T-helper 2 cell (primary cell): ENCODE data around the gene CYP3A7.
"Not testable (repeated sequence)": the region's sequence is repeated elsewhere in the genome, so short reads cannot be mapped to it uniquely, and the experiment has no call there.

Source experiments
- DNase-seq, 5 experiments: peaks; one replicate each; pipeline versions ENCODE4 v3.0.0 to v3.0.0-alpha.2; 2012 to 2022
- total RNA-seq, 2 donors: gene quantifications; one replicate each; lab custom pipeline; 2026; lab: John Stamatoyannopoulos, UW

Gene CYP3A7
- 0 reads per million in 2 donors for total RNA-seq

GRCh38 chr7:99734987-99735386 is at the start of gene CYP3A7:
Gene CYP3A7, minus strand, starts transcription at chr7:99735196. Its CDS starts 103 bp downstream, at chr7:99735093.
- DNase-seq: no peak

GRCh38 chr7:99784007-99784406 is 49.0 kb upstream of the CYP3A7 start, which contains the start of gene CYP3A4:
Gene CYP3A4, minus strand, starts transcription at chr7:99784184. Its CDS starts 103 bp downstream, at chr7:99784081.
- no peak for DNase-seq

- DNase-seq: no peak
These were observed 47.3 kb upstream of the CYP3A7 start for GRCh38 chr7:99782012-99782953.

GRCh38 chr7:99780588-99780987 is 45.6 kb upstream of the CYP3A7 start:
- DNase-seq: no peak

GRCh38 chr7:99779949-99780348 is 45.0 kb upstream of the CYP3A7 start:
- no peak for DNase-seq

GRCh38 chr7:99778880-99779279 is 43.9 kb upstream of the CYP3A7 start:
- DNase-seq: no peak

GRCh38 chr7:99773395-99773794 is 38.4 kb upstream of the CYP3A7 start:
- DNase-seq: not testable (repeated sequence)

GRCh38 chr7:99772565-99772964 is 37.6 kb upstream of the CYP3A7 start:
- no peak for DNase-seq

GRCh38 chr7:99769494-99769893 is 34.5 kb upstream of the CYP3A7 start:
- DNase-seq: not testable (repeated sequence)

- no peak for DNase-seq
These were observed 33.5 kb upstream of the CYP3A7 start for GRCh38 chr7:99768471-99768870.

- no peak for DNase-seq
These were observed 32.7 kb upstream of the CYP3A7 start for GRCh38 chr7:99767662-99768061.

GRCh38 chr7:99766484-99767099 is 31.6 kb upstream of the CYP3A7 start:
- no peak for DNase-seq

GRCh38 chr7:99764478-99764877 is 29.5 kb upstream of the CYP3A7 start:
- no peak for DNase-seq

- no peak for DNase-seq
These were observed 27.8 kb upstream of the CYP3A7 start for GRCh38 chr7:99762680-99763327.

GRCh38 chr7:99755085-99755484 is 20.1 kb upstream of the CYP3A7 start:
- no peak for DNase-seq

GRCh38 chr7:99752356-99752755 is 17.4 kb upstream of the CYP3A7 start:
- DNase-seq: no peak

- not testable (repeated sequence) for DNase-seq
These were observed 16.5 kb upstream of the CYP3A7 start for GRCh38 chr7:99751322-99752052.

GRCh38 chr7:99748846-99749579 is 14.0 kb upstream of the CYP3A7 start:
- peak in 1 of 5 experiments; percentile 54 for DNase-seq

- DNase-seq: not testable (repeated sequence)
These were observed 11.9 kb upstream of the CYP3A7 start for GRCh38 chr7:99746915-99747314.

- DNase-seq: not testable (repeated sequence)
These were observed 10.4 kb upstream of the CYP3A7 start for GRCh38 chr7:99745395-99745794.

- no peak for DNase-seq
These were observed 7.9 kb upstream of the CYP3A7 start for GRCh38 chr7:99742737-99743394.
